Bronchial epithelial cell (primary cell): ENCODE data around the gene PLEKHA7. TPM values are rescaled to one million over a fixed set of nuclear protein-coding genes. Genes with fewer than 3 reads are reported as not detected.
A peak's percentile ranks its signal among the peaks of the same experiment; 100 is the strongest.

Experiments
- DNase-seq: peaks from one replicate; pipeline ENCODE4 v3.0.0-alpha.2; 2010; ENCODE audit warnings: low read depth
- FAIRE-seq: peaks from 2 replicates; lab custom pipeline; 2011; peaks lifted over from hg19 to GRCh38; lab: Jason Lieb, UNC
- H3K27me3 ChIP-seq: 2 replicates; pipeline ENCODE4 v1.5.1; 2011; ENCODE audit warnings: low read length; ENCODE audit not compliant: control insufficient read depth, insufficient read depth
- H3K36me3 ChIP-seq: 2 replicates; pipeline ENCODE4 v1.5.1; 2011; ENCODE audit warnings: low read length; ENCODE audit not compliant: control insufficient read depth, insufficient read depth
- H3K4me3 ChIP-seq: 2 replicates; pipeline ENCODE4 v1.5.1; 2011; ENCODE audit warnings: mild to moderate bottlenecking, low read depth, low read length, control low read depth
- CTCF ChIP-seq: IDR thresholded peaks from 2 replicates; pipeline ENCODE4 v1.5.1; 2011; ENCODE audit warnings: mild to moderate bottlenecking, moderate library complexity, low read length, control low read depth, inconsistent platforms; ENCODE audit not compliant: insufficient read depth, severe bottlenecking
- total RNA-seq: library from RNA; depleted of rRNA; stranded (reverse); fragments of >200 nt; gene quantifications from 2 replicates; pipeline ENCODE4 v1.2.1, GENCODE V29; 2014

PLEKHA7 gene
- total RNA-seq, 1 donor from 2014 or later: 2.4 TPM

DNA sequence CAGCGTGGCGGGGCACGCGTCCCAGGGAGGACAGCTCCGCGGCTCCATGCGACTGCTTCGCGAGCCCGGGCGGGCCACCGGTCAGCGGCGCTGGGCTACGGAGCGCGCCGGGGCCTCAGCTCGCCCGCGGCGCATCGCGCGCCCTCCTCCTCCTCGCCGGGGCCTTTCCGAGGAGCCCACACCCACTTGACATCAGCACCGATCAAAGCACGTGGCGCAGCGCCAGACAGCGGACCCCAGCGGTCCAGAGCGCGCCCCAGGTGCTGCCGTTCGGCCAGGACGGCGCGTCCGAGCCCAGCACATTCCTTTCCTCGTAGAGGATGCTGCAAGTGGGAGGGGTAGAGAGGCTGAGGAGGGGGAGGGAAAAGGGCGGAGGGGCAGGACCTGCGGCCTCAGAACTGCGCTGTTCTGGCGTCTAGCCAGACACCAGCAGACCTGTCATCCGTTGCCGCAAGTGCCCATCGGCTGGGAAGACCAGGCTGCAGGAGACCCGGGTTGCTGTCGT, 88.6 kb downstream of the PLEKHA7 start:
- H3K4me3 ChIP-seq: peak overlapping the region; percentile 48
- H3K27me3 ChIP-seq: no peaks in the 10 kb centered on the region
- DNase-seq (peak; percentile 63), FAIRE-seq (no peak)
- H3K36me3 ChIP-seq: no peaks in the 10 kb centered on the region
- TF ChIP-seq CTCF: no peak

DNA sequence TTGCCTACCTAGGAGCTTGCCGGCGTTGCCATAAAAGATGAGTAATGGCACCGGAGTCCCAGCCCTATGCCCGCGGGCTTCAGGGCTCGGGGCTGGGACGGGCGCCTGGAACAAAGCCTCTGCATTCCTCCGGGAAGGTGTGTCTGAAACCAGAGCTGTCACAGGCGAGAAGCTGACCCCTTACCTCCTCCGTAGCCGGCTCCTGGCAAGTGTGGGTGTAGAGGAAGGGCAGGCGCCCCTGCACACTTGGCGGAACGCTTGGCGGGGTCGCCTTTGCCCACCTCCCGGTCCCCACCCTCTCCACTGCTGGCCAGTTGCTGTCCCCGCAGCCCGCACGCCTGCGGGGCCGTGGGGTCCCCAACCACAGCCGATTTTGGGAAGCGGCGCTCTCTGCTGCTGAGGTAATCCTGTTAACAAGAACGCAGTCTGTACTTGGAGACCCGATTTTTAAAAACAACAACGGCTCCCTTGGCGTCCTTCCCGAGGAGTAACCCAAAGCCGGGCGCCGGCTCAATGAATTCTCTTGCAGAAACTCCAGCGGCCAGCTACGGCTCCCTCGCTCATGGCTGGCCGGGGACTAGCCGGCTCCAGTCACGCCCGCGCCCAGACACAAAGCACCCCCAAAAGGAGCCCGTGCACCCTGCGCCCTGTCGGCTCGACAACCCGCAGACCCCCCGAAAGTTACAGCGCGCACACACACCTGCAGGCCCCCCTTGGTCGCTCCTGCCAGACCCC, 89.2 kb downstream of the PLEKHA7 start:
- no peak for TF ChIP-seq CTCF
- Histone ChIP-seq H3K27me3 (no peaks in the 10 kb centered on the region), H3K4me3 (peak overlapping the region; percentile 48), H3K36me3 (no peaks in the 10 kb centered on the region)
- no peak for FAIRE-seq
- peak; percentile 78 for DNase-seq

- Histone ChIP-seq H3K27me3 (no peaks in the 10 kb centered on the region), H3K4me3 (peak overlapping the region; percentile 2), H3K36me3 (no peaks in the 10 kb centered on the region)
- TF ChIP-seq CTCF: no peak
- FAIRE-seq: no peak
- DNase-seq: no peak
Observed at GRCh38 chr11:16924462-16924825, 89.8 kb downstream of the PLEKHA7 start.

- Histone ChIP-seq H3K27me3 (no peaks in the 10 kb centered on the region), H3K4me3 (no peak overlapping the region), H3K36me3 (no peaks in the 10 kb centered on the region)
- TF ChIP-seq CTCF: no peak
- FAIRE-seq: no peak
- DNase-seq: no peak
Observed at GRCh38 chr11:16923987-16924386, 90.2 kb downstream of the PLEKHA7 start.

- no peak for TF ChIP-seq CTCF
- Histone ChIP-seq H3K27me3 (no peaks in the 10 kb centered on the region), H3K36me3 (no peaks in the 10 kb centered on the region), H3K4me3 (no peak overlapping the region)
- no peak for FAIRE-seq
- no peak for DNase-seq
Observed at GRCh38 chr11:16921668-16922067, 92.5 kb downstream of the PLEKHA7 start.
